Body of pancreas (tissue), 4 donors: ENCODE data around the gene NFIC. TPM values are rescaled to one million over a fixed set of nuclear protein-coding genes. Genes with fewer than 3 reads are reported as not detected.

Experiments used
- ATAC-seq: fragments of 150-250 bp; one replicate; pipeline ENCODE4 v1.9.1; 2016
- DNase-seq, 4 donors: peaks; one replicate each; pipeline ENCODE4 v3.0.0-alpha.2; 2019
- H3K27ac ChIP-seq, 4 donors: fragments of 200-600 bp; sonication (generic); 1 replicate in 3 of 4; 2 replicates in 1 of 4; pipeline versions ENCODE4 v1.5.1 to v1.6.1; 2016 to 2019; ENCODE audit warnings: mild to moderate bottlenecking in 1 of 4, mixed read lengths in 1 of 4, moderate library complexity in 1 of 4
- H3K27me3 ChIP-seq, 2 donors: fragments of 200-600 bp; sonication (generic); one replicate each; pipeline ENCODE4 v1.6.0; 2016; ENCODE audit warnings: mild to moderate bottlenecking in 1 of 2
- H3K36me3 ChIP-seq, 2 donors: fragments of 200-600 bp; sonication (generic); replicated peaks in 1 of 2; 2 replicates each; pipeline ENCODE4 v1.5.1; 2016; ENCODE audit warnings: low read depth in 2 of 2; ENCODE audit not compliant: insufficient read depth in 1 of 2
- H3K4me1 ChIP-seq: fragments of 200-600 bp; sonication (generic); one replicate; pipeline ENCODE4 v1.6.0; 2016
- H3K4me3 ChIP-seq, 2 donors: fragments of 200-600 bp; sonication (generic); 1 replicate in 1 of 2; 2 replicates in 1 of 2; pipeline ENCODE4 v1.5.1; 2016 to 2019
- H3K9me3 ChIP-seq, 3 donors: fragments of 200-600 bp; sonication (generic); 1 replicate in 2 of 3; 2 replicates in 1 of 3; pipeline ENCODE4 v1.5.1; 2016
- POLR2A ChIP-seq, 3 donors: fragments of 450-650 bp; IDR thresholded peaks; one replicate each; pipeline ENCODE4 v1.6.1; 2016; ENCODE audit warnings: antibody characterized with exemption in 3 of 3, mild to moderate bottlenecking in 2 of 3
- WGBS, 2 donors: methylation state at CpG; one replicate each; pipeline ENCODE4 v1.1.5; 2017; 5-methylcytosine and 5-hydroxymethylcytosine counted together
- intact Hi-C: fragments of 100-400 bp; cut with DNase I; formaldehyde crosslinking; loops from one replicate; pipeline ENCODE4 v1.15.1; 2023
- total RNA-seq, 2 donors: library from RNA; depleted of rRNA; stranded (reverse); fragments of >200 nt; gene quantifications; one replicate each; pipeline ENCODE4 v1.1.0, GENCODE V29; 2016
- TF ChIP-seq, protein P1 (sequence below), 7 experiments: fragments of 450-650 bp in 4 of 7; fragments of 200-600 bp in 3 of 7; sonication (generic) in 3 of 7; IDR thresholded peaks; one replicate each; pipeline ENCODE4 v1.5.1; 2016 to 2019; ENCODE audit warnings: antibody characterized with exemption in 7 of 7

Gene NFIC
- total RNA-seq, 2 donors from 2014 or later, result 178 to 186 TPM

- Histone ChIP-seq H3K9me3 (no peaks in the 10 kb centered on the region), H3K4me1 (peaks cover 63% of the 10 kb centered on the region), H3K36me3 (no peaks in the 10 kb centered on the region), H3K4me3 (no peak overlapping the region), H3K27ac (peak overlapping the region; percentile 48 to 99 (median 98)), H3K27me3 (no peaks in the 10 kb centered on the region)
- ATAC-seq (no peak), DNase-seq (no peak)
- 73 to 79% methylated on average over 4 of the region's 4 CpGs for WGBS, 2 donors
- TF ChIP-seq, protein P1, sequence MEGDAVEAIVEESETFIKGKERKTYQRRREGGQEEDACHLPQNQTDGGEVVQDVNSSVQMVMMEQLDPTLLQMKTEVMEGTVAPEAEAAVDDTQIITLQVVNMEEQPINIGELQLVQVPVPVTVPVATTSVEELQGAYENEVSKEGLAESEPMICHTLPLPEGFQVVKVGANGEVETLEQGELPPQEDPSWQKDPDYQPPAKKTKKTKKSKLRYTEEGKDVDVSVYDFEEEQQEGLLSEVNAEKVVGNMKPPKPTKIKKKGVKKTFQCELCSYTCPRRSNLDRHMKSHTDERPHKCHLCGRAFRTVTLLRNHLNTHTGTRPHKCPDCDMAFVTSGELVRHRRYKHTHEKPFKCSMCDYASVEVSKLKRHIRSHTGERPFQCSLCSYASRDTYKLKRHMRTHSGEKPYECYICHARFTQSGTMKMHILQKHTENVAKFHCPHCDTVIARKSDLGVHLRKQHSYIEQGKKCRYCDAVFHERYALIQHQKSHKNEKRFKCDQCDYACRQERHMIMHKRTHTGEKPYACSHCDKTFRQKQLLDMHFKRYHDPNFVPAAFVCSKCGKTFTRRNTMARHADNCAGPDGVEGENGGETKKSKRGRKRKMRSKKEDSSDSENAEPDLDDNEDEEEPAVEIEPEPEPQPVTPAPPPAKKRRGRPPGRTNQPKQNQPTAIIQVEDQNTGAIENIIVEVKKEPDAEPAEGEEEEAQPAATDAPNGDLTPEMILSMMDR (IDR thresholded peaks at IDR 0.05), result no peak
- no peak for TF ChIP-seq POLR2A (IDR thresholded peaks at IDR 0.05)
- intact Hi-C loops, result no loop called here
Observed at GRCh38 chr19:3364501-3364858, 1.9 kb upstream of the NFIC start.

DNA sequence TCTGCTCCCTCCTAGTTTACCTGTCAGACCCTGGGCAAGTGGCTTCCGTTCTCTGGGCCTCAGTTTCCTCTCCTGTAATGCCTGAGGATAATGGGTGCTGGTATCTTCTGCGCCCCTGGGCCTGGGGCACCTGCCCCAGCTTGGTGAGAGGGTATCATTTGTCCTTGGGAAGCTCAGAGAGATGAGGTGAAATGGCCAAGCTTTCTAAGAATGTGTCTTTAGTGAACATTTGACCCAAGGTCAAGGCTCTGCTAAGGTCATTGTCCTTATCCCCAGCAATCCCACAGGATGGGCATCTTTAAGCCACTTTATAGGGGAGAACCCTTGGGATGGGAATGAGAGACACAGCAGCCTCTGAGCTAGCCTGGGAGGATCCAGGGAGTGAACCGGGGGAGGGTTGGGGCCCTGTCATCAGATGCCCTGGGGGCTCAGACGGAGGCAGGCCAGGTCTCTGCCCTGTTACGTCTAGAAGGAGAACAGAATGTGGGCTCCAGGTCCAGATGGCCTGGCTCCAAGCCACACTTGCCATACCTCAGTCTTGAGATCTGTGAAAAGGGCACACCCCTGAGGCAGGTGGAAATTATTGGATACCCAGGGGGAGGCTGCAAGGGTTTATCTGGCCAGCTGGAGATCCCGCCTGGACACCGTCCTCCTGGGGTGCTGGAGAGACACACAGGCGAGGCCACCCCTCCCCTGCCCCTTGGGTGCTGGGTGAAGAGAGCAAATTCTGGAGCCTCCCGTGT, 1.1 kb upstream of the NFIC start:
- DNase-seq (peak in 2 of 4 donors; percentile 45 to 55), ATAC-seq (no peak)
- peak overlapping the region; percentile 97 to 99 (median 99) for H3K27ac ChIP-seq
- intact Hi-C loops, result no loop called here
- no peaks in the 10 kb centered on the region for H3K9me3 ChIP-seq
- no peaks in the 10 kb centered on the region for H3K27me3 ChIP-seq
- no peaks in the 10 kb centered on the region for H3K36me3 ChIP-seq
- peak overlapping the region in 1 of 2 donors; percentile 75 for H3K4me3 ChIP-seq
- TF ChIP-seq, protein P1 (IDR thresholded peaks at IDR 0.05), result no peak
- no peak for TF ChIP-seq POLR2A (IDR thresholded peaks at IDR 0.05)
- 31 to 36% methylated on average over 7 to 9 of the region's 9 CpGs for WGBS, 2 donors
- peaks cover 71% of the 10 kb centered on the region for H3K4me1 ChIP-seq

- Histone ChIP-seq H3K4me3 (peak overlapping the region; percentile 63 to 75), H3K27me3 (no peaks in the 10 kb centered on the region), H3K9me3 (no peaks in the 10 kb centered on the region), H3K27ac (peak overlapping the region; percentile 97 to 99 (median 99)), H3K36me3 (no peaks in the 10 kb centered on the region), H3K4me1 (peaks cover 77% of the 10 kb centered on the region)
- intact Hi-C loops, result no loop called here
- DNase-seq (peak; percentile 70 to 76 (median 74)), ATAC-seq (peak; percentile 51)
- TF ChIP-seq, protein P1 (IDR thresholded peaks at IDR 0.05), result no peak
- TF ChIP-seq POLR2A (IDR thresholded peaks at IDR 0.05), result peak; percentile 52 to 78 (median 75)
- WGBS, 2 donors, result 1% methylated on average over 55 of the region's 65 CpGs; no CpG with 5 or more reads in 1 of the 2 donors
Observed at GRCh38 chr19:3366753-3367627, 607 bp downstream of the NFIC start.

DNA sequence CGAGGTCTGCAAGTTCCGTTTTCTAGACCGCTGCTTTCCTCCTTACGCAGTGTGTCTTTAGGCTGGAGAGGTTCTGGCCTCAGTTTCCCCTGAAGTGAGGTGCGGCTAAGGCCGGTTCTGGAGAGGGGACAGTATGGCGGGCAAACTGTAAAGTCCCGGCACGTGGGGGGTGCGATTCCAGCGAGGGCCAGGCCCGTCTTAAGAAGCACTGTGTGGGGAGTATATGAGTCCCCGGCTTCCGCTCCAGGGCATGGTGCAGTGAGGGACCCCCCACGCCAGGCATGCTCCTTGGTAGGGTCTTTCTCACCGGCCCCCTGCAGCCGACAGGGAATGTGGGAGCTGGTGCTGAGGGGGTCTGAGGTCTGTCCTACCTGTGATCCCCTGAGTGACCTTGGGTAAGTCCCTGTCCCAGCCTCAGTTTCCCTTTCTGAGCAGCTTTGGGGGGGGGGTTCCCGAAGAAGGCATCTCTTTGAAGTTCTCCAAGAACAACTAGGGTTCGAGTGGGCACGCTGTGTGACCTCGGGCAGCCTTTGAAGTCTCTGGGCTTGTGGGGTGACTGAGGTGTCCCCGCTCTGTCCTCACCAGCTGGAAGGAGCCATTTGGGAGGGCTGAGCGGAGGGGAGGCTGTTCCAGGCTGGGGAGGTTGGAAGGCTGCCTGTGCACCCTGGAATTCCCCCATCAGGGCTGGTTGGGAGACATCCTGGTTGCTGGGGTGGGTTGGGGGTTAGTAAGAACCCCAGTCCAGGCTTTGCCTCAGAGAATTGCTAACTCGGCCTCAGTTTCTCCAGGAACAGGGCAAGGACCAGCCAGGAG, 1.5 kb downstream of the NFIC start:
- H3K27ac ChIP-seq, result peak overlapping the region; percentile 97 to 99 (median 99)
- H3K9me3 ChIP-seq, result no peaks in the 10 kb centered on the region
- no peaks in the 10 kb centered on the region for H3K27me3 ChIP-seq
- peak overlapping the region; percentile 63 to 75 for H3K4me3 ChIP-seq
- ATAC-seq, result no peak
- no peaks in the 10 kb centered on the region for H3K36me3 ChIP-seq
- intact Hi-C loops, result no loop called here
- 0 to 6% methylated on average over 1 to 24 of the region's 24 CpGs for WGBS, 2 donors
- peak in 2 of 4 donors; percentile 32 to 44 for DNase-seq
- TF ChIP-seq, protein P1 (IDR thresholded peaks at IDR 0.05), result no peak
- TF ChIP-seq POLR2A (IDR thresholded peaks at IDR 0.05), result no peak
- H3K4me1 ChIP-seq, result peaks cover 75% of the 10 kb centered on the region
